Natural killer cell (primary cell): ENCODE results near the gene USH2A. TPM values are rescaled to one million over a fixed set of nuclear protein-coding genes. Genes with fewer than 3 reads are reported as not detected.

Experiments
- ATAC-seq, 3 donors: fragments of 150-1000 bp in 2 of 3; fragments of 200-7000 bp in 1 of 3; cut with Tn5 transposase; 1 replicate in 1 of 3; 2 replicates in 2 of 3; pipeline ENCODE4 v1.10.0; 2021; ENCODE audit warnings: mild to moderate bottlenecking in 2 of 3, moderate library complexity in 2 of 3
- DNase-seq, 2 donors: peaks; one replicate each; pipeline versions ENCODE4 v3.0.0 to v3.0.0-alpha.2; 2013 to 2021; ENCODE audit warnings: mixed read lengths in 1 of 2
- H3K27ac ChIP-seq: one replicate; pipeline ENCODE4 v1.5.1; 2013; ENCODE audit warnings: mild to moderate bottlenecking, low read length
- H3K27me3 ChIP-seq: one replicate; pipeline ENCODE4 v1.6.1; 2013; ENCODE audit warnings: low read length; ENCODE audit not compliant: control insufficient read depth, insufficient read depth
- H3K36me3 ChIP-seq: one replicate; pipeline ENCODE4 v1.6.1; 2013; ENCODE audit warnings: low read length; ENCODE audit not compliant: control insufficient read depth, insufficient read depth
- H3K4me1 ChIP-seq: one replicate; pipeline ENCODE4 v1.6.1; 2013; ENCODE audit warnings: low read length; ENCODE audit not compliant: control insufficient read depth, insufficient read depth
- H3K4me3 ChIP-seq: one replicate; pipeline ENCODE4 v1.5.1; 2013; ENCODE audit warnings: low read length
- H3K9me3 ChIP-seq: one replicate; pipeline ENCODE4 v1.6.1; 2013; ENCODE audit warnings: low read length; ENCODE audit not compliant: control insufficient read depth, insufficient read depth
- H3K27ac Mint-ChIP-seq, 2 donors: one replicate each; pipeline ENCODE4 v1.8.0; 2022; ENCODE audit warnings: mild to moderate bottlenecking in 2 of 2, mixed read lengths in 2 of 2, moderate library complexity in 1 of 2
- H3K27me3 Mint-ChIP-seq, 2 donors: one replicate each; pipeline ENCODE4 v1.8.0; 2022; ENCODE audit warnings: low read depth in 2 of 2, mixed read lengths in 2 of 2
- H3K36me3 Mint-ChIP-seq: one replicate; pipeline ENCODE4 v1.8.0; 2022; ENCODE audit warnings: mixed read lengths
- H3K4me1 Mint-ChIP-seq, 2 donors: one replicate each; pipeline ENCODE4 v1.8.0; 2022; ENCODE audit warnings: mixed read lengths in 2 of 2
- H3K4me3 Mint-ChIP-seq: one replicate; pipeline ENCODE4 v1.8.0; 2022; ENCODE audit warnings: mild to moderate bottlenecking, moderate library complexity, mixed read lengths
- H3K9me3 Mint-ChIP-seq, 2 donors: one replicate each; pipeline ENCODE4 v1.8.0; 2022; ENCODE audit warnings: mixed read lengths in 2 of 2
- CTCF ChIP-seq: fragments of 200-600 bp; IDR thresholded peaks from one replicate; pipeline ENCODE4 v1.8.0; 2022; ENCODE audit warnings: antibody characterized with exemption
- WGBS: methylation state at CpG from one replicate; pipeline ENCODE4 v1.1.7; 2013; ENCODE audit warnings: missing lambda C conversion rate; ENCODE audit not compliant: insufficient coverage; 5-methylcytosine and 5-hydroxymethylcytosine counted together
- intact Hi-C: fragments of 100-400 bp; cut with micrococcal nuclease; formaldehyde crosslinking; loops from one replicate; pipeline ENCODE4 v1.14.2; 2022
- total RNA-seq, 4 donors: library from RNA; stranded (reverse); fragments of 120-200 nt in 1 of 4; gene quantifications; one replicate each; pipeline versions ENCODE4 v1.2.3 to v1.2.4, GENCODE V29; 2013 to 2022

The USH2A gene
- total RNA-seq, 3 donors from 2014 or later (not counting 1 experiment from before 2014, with no cell fraction given), result not detected

GRCh38 chr1:215730600-215730999, 692.6 kb downstream of the USH2A start:
- Histone ChIP-seq H3K27ac (no peak overlapping the region), H3K4me3 (no peak overlapping the region), H3K36me3 (no peaks in the 10 kb centered on the region), H3K9me3 (peaks cover 2% of the 10 kb centered on the region), H3K27me3 (no peaks in the 10 kb centered on the region), H3K4me1 (no peaks in the 10 kb centered on the region)
- TF ChIP-seq CTCF, result no peak
- DNase-seq, result no peak
- Mint-ChIP-seq H3K4me3 (no peak overlapping the region), H3K9me3 (peaks cover 7 to 13% of the 10 kb centered on the region in 2 donors), H3K27ac (no peak overlapping the region), H3K4me1 (no peaks in the 10 kb centered on the region), H3K27me3 (no peaks in the 10 kb centered on the region), H3K36me3 (no peaks in the 10 kb centered on the region)
- 95% methylated on average over 3 of the region's 3 CpGs for WGBS
- intact Hi-C loops, result no loop called here
- ATAC-seq, result no peak

- H3K4me3 Mint-ChIP-seq, result no peak overlapping the region
- Histone ChIP-seq H3K27ac (no peak overlapping the region), H3K27me3 (no peaks in the 10 kb centered on the region), H3K9me3 (no peaks in the 10 kb centered on the region), H3K36me3 (no peaks in the 10 kb centered on the region), H3K4me1 (no peaks in the 10 kb centered on the region), H3K4me3 (no peak overlapping the region)
- no peaks in the 10 kb centered on the region for H3K36me3 Mint-ChIP-seq
- H3K27ac Mint-ChIP-seq, result no peak overlapping the region
- intact Hi-C loops, result no loop called here
- DNase-seq, result no peak
- ATAC-seq, result no peak
- WGBS, result 70% methylated on average over 3 of the region's 3 CpGs
- H3K27me3 Mint-ChIP-seq, result no peaks in the 10 kb centered on the region
- H3K4me1 Mint-ChIP-seq, result no peaks in the 10 kb centered on the region
- no peak for TF ChIP-seq CTCF
- peaks cover 6 to 7% of the 10 kb centered on the region in 2 donors for H3K9me3 Mint-ChIP-seq
These were observed 695.1 kb downstream of the USH2A start for GRCh38 chr1:215728169-215728568.

GRCh38 chr1:215720126-215720525, 703.1 kb downstream of the USH2A start:
- Mint-ChIP-seq H3K27me3 (no peaks in the 10 kb centered on the region), H3K27ac (no peak overlapping the region), H3K4me1 (no peaks in the 10 kb centered on the region), H3K36me3 (no peaks in the 10 kb centered on the region), H3K4me3 (no peak overlapping the region), H3K9me3 (peaks cover 4 to 9% of the 10 kb centered on the region in 2 donors)
- Histone ChIP-seq H3K36me3 (no peaks in the 10 kb centered on the region), H3K27ac (no peak overlapping the region), H3K9me3 (no peaks in the 10 kb centered on the region), H3K4me3 (no peak overlapping the region), H3K4me1 (no peaks in the 10 kb centered on the region), H3K27me3 (no peaks in the 10 kb centered on the region)
- ATAC-seq, result no peak
- intact Hi-C loops, result no loop called here
- no peak for DNase-seq
- no peak for TF ChIP-seq CTCF

- no peaks in the 10 kb centered on the region for H3K36me3 ChIP-seq
- DNase-seq (no peak), ATAC-seq (no peak)
- H3K36me3 Mint-ChIP-seq, result no peaks in the 10 kb centered on the region
- intact Hi-C loops, result no loop called here
- H3K9me3 Mint-ChIP-seq, result peaks cover 4 to 9% of the 10 kb centered on the region in 2 donors
- no peak for TF ChIP-seq CTCF
- no peaks in the 10 kb centered on the region for H3K9me3 ChIP-seq
- H3K4me3 Mint-ChIP-seq, result no peak overlapping the region
- H3K4me3 ChIP-seq, result no peak overlapping the region
- no peak overlapping the region for H3K27ac ChIP-seq
- H3K27me3 ChIP-seq, result no peaks in the 10 kb centered on the region
- H3K27me3 Mint-ChIP-seq, result no peaks in the 10 kb centered on the region
- H3K4me1 Mint-ChIP-seq, result no peaks in the 10 kb centered on the region
- no peaks in the 10 kb centered on the region for H3K4me1 ChIP-seq
- no peak overlapping the region for H3K27ac Mint-ChIP-seq
These were observed 703.7 kb downstream of the USH2A start for GRCh38 chr1:215719552-215719951.
